AG09309 (cell line): ENCODE data around the gene PPIL3.

ENCODE experiments used
- DNase-seq: peaks from one replicate; pipeline ENCODE4 v3.0.0-alpha.2; 2010; ENCODE audit warnings: low read depth
- H3K4me3 ChIP-seq: 2 replicates; pipeline ENCODE4 v1.5.1; 2011; ENCODE audit warnings: mild to moderate bottlenecking, low read depth, low read length, moderate library complexity; ENCODE audit not compliant: control insufficient read depth
- CTCF ChIP-seq: IDR thresholded peaks from 2 replicates; pipeline ENCODE4 v1.5.1; 2011; ENCODE audit warnings: mild to moderate bottlenecking, low read depth, low read length, inconsistent platforms; ENCODE audit not compliant: insufficient read depth, control insufficient read depth; ENCODE audit errors: missing control alignments

The PPIL3 gene

DNA sequence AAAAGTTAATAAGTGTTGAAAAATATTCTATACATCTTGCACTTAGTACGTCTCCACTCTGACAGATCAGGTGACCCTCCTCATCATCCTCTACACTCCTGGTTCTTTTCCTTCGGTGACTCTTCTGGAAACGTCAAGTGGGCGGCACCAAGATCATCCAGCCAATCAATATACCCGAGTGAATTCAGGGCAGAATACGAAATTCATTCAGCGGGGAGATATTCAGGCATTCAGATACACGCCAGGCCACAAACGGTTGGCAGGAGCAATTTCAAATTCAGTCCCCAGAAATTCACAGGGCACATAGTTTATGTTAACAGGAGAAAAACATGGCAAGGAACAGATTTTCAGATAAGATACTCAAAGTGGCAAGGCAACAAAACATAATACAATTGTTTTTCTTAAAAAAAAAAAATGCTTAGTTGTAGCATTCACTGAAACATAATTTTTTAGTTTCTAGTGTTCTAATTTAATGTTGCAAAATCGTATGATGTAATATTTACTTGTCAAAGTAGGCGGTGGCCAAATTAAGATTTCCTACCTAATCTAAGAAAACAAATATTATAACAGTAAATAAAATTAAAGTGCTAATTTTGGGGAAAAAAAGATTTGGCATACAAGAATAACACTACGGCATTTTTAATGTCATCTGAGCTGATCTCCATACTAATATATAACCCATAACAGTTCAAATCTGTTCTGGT lies 28.6 kb downstream of the PPIL3 start:
- H3K4me3 ChIP-seq = no peak overlapping the region; the same call in 1 of the 2 replicates
- no peak for DNase-seq

DNA sequence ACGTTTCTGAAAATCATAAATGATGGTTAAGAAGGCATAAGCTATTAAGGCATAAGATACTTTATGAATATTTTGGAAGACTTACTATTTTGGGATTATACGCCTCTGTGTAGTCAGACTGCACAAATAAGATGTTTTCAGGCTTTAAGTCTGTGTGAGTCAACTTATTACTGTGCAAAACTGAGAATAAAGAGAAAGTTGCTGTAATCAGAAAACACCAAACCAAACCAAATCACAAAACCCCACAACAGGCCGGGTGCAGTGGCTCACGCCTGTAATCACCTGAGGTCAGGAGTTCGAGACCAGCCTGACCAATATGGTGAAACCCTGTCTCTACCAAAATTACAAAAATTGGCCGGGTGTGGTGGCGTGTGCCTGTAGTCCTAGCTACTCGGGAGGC lies 32.1 kb downstream of the PPIL3 start:
- H3K4me3 ChIP-seq = no peak overlapping the region
- no peak for TF ChIP-seq CTCF
- no peak for DNase-seq

More for the DNA sequence above, 28.6 kb downstream of the PPIL3 start:
- TF ChIP-seq CTCF = no peak

GRCh38 chr2:200852605-200853004 lies 36.3 kb downstream of the PPIL3 start:
- no peak for DNase-seq
- H3K4me3 ChIP-seq = no peak overlapping the region
- no peak for TF ChIP-seq CTCF

DNA sequence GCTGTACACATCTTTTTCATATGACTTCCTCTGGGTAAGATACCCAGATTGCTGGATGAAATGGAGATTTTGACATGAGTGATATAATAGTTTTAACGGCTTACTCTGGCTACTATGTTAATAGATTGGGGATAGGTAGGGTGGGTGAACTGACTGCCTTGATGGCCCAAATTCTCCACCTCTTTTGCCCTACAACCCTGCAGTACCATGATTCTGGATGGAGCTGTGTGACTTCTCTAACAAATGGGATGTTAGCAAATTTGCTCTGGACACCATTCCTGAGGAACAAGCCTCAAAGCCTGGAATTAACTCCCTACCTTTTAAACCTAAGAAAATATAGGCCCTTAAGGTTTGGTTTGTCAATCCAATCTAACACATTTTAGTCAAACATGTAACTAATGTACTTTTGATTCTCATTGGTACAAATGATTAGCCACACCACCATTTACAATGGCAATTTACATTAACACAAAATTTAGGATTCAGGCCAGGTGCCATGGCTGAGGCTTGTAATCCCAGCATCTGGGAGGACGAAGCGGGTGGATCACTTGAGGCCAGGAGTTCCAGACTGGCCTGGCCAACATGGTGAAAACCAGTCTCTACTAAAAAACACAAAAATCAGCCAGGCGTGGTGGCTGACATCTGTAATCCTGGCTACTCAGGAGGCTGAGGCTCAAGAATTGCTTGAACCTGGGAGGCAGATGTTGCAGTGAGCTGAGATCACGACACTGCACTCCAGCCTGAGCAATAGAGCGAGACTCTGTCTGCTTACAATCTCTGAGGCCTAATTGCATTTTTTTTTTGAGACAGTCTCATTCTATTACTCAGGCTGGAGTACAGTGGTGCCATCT lies 37.3 kb downstream of the PPIL3 start:
- H3K4me3 ChIP-seq = no peak overlapping the region
- no peak for DNase-seq
- no peak for TF ChIP-seq CTCF

DNA sequence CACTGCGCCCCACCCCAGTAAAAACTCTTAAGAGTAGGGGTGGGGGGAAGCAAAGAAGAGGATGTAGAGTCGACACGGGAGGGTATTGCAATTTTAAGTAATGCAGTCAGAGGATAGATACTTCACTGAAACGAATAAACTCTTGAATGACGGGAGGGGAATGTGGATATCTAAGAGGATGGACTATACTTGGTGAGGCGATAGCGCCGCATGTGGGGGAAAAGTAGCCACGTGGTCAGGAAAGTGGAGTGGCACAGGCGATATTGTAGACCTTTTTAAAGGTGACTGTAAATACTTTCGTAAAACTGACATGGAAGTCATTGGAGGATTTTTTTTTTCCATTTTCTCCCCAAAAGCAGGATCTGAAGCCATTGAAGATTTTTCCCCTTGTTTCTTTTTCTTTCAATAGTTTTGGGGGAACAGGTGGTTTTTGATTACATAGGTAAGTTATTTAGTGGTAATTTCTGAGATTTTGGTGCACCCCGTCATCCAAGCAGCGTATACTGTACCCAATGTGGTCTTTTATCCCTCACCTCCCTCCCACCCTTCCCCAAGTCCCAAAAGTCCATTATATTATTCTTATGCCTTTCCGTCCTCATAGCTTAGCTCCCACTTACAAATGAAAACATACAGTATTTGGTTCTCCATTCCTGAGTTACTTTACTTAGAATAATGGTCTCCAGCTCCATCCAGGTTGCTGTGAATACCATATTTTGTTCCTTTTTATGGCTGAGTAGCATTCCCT lies 38.2 kb downstream of the PPIL3 start:
- no peak overlapping the region for H3K4me3 ChIP-seq
- TF ChIP-seq CTCF = no peak
- DNase-seq = no peak

DNA sequence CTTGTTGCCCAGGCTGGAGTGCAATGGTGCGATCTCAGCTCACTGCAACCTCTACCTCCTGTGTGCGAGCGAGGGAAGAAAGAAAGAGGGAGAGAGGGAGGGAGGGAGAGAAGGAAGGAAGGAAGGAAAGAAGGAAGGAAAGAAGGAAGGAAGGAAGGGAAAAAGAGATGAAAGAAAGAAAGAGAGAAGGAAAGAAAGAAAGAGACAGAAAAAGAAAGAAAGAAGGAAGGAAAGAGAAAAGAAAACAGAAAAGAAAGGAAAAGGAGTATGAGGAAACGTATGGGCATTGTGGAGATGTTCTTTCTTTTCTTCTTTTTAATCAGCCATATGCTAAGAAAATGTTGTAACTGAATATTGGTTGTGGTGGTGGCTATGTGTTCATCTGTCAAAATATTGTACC lies 40.9 kb downstream of the PPIL3 start:
- no peak for DNase-seq
- no peak for TF ChIP-seq CTCF
- no peak overlapping the region for H3K4me3 ChIP-seq
